Fibroblast of lung (primary cell): Measurements from ENCODE around the gene ATG13.

ENCODE experiments used
- CTCF ChIP-seq, 2 donors: IDR thresholded peaks in 1 of 2; conservative IDR thresholded peaks in 1 of 2; 1 replicate in 1 of 2; 2 replicates in 1 of 2; pipeline ENCODE4 v1.5.1; 2011 to 2012; ENCODE audit warnings: low read length in 2 of 2, control low read depth in 1 of 2, inconsistent platforms in 1 of 2, low read depth in 1 of 2, mild to moderate bottlenecking in 1 of 2
- EZH2 ChIP-seq: IDR thresholded peaks from 2 replicates; pipeline ENCODE4 v1.5.1; 2012; ENCODE audit warnings: low read length, control low read depth, mild to moderate bottlenecking; ENCODE audit errors: missing control alignments

- no peak for TF ChIP-seq CTCF (conservative IDR thresholded peaks at IDR 0.05 in 1 of 2, IDR thresholded peaks at IDR 0.05 in 1 of 2; ENCODE audit: low read depth in 1 of 2, low read length in 2 of 2)
- TF ChIP-seq EZH2, result no peak
These were observed 12.6 kb upstream of the ATG13 start for GRCh38 chr11:46604796-46605195.
